HepG2 (cell line): Measurements from ENCODE around the gene RBM28. TPM values are rescaled to one million over a fixed set of nuclear protein-coding genes. Genes with fewer than 3 reads are reported as not detected.
"Not testable (repeated sequence)": the region's sequence is repeated elsewhere in the genome, so short reads cannot be mapped to it uniquely, and the experiment has no call there.

Source experiments
- ATAC-seq: fragments of 200-7000 bp; cut with Tn5 transposase; 3 replicates; pipeline ENCODE4 v1.9.1; 2020; ENCODE audit warnings: mild to moderate bottlenecking, moderate library complexity
- BruUV-seq: library from RNA; stranded (reverse); fragments of 400-500 nt; replicated peaks from 2 replicates; lab custom pipeline; 2021; lab: Mats Ljungman, UMichigan
- CTCF ChIA-PET: fragments of 300-600 bp; formaldehyde crosslinking; extraction: SDS; loops from one replicate; lab custom pipeline; 2021; ENCODE audit warnings: low total read pairs, inconsistent platforms, low intra/inter-chr PET ratio; lab: Yijun Ruan, JAX
- POLR2A ChIA-PET: fragments of 350-600 bp; sonication (Branson Sonifier 250); formaldehyde crosslinking; loops from one replicate; lab custom pipeline; 2020; ENCODE audit warnings: antibody characterized with exemption, inconsistent platforms; lab: Yijun Ruan, JAX
- DNase-seq: peaks from one replicate; pipeline ENCODE4 v3.0.0-alpha.2; 2015; ENCODE audit warnings: low spot score
- FAIRE-seq: peaks from 3 replicates; lab custom pipeline; 2011; peaks lifted over from hg19 to GRCh38; lab: Jason Lieb, UNC
- H2AFZ ChIP-seq: one replicate; pipeline ENCODE4 v1.6.1; 2011; ENCODE audit warnings: low read length, inconsistent platforms
- H3K27ac ChIP-seq: fragments of 300-600 bp; 3 replicates; pipeline ENCODE4 v1.8.0; 2011; ENCODE audit warnings: mixed run types, mild to moderate bottlenecking, mixed read lengths, low read length, inconsistent platforms; ENCODE audit not compliant: insufficient read depth; ENCODE audit errors: extremely low read length
- H3K27me3 ChIP-seq, 2 experiments: fragments of 200-600 bp in 1 of 2; 2 replicates in 1 of 2; 3 replicates in 1 of 2; pipeline versions ENCODE4 v1.6.0 to v1.8.0; 2011; ENCODE audit warnings: low read length in 2 of 2, mild to moderate bottlenecking in 2 of 2, moderate library complexity in 2 of 2, inconsistent platforms in 1 of 2; ENCODE audit not compliant: insufficient read depth in 2 of 2, control insufficient read depth in 1 of 2
- H3K36me3 ChIP-seq, 2 experiments: fragments of 200-600 bp in 1 of 2; replicated peaks in 1 of 2; 2 replicates in 1 of 2; 3 replicates in 1 of 2; pipeline versions ENCODE4 v1.5.1 to v1.8.0; 2011; ENCODE audit warnings: low read length in 2 of 2, inconsistent platforms in 1 of 2; ENCODE audit not compliant: insufficient read depth in 2 of 2, control insufficient read depth in 1 of 2
- H3K4me1 ChIP-seq: 2 replicates; pipeline ENCODE4 v1.5.1; 2012; ENCODE audit warnings: low read length, inconsistent platforms; ENCODE audit not compliant: insufficient read depth
- H3K4me2 ChIP-seq: 2 replicates; pipeline ENCODE4 v1.6.0; 2011; ENCODE audit warnings: low read depth, low read length, inconsistent platforms
- H3K4me3 ChIP-seq, 3 experiments: fragments of 200-600 bp in 1 of 3; sonication (generic), shearing (Covaris generic) in 1 of 3; replicated peaks in 1 of 3; 2 replicates each; pipeline ENCODE4 v1.5.1; 2011 to 2016; ENCODE audit warnings: low read length in 3 of 3, inconsistent platforms in 2 of 3, low read depth in 2 of 3, mild to moderate bottlenecking in 2 of 3, control low read depth in 1 of 3, mixed read lengths in 1 of 3; ENCODE audit not compliant: insufficient read depth in 1 of 3
- H3K79me2 ChIP-seq: one replicate; pipeline ENCODE4 v1.6.1; 2011; ENCODE audit warnings: low read length, inconsistent platforms; ENCODE audit not compliant: insufficient read depth
- H3K9ac ChIP-seq: 2 replicates; pipeline ENCODE4 v1.6.0; 2011; ENCODE audit warnings: mild to moderate bottlenecking, low read depth, low read length, inconsistent platforms; ENCODE audit not compliant: insufficient read depth
- H3K9me3 ChIP-seq: 2 replicates; pipeline ENCODE4 v1.5.1; 2012; ENCODE audit warnings: mild to moderate bottlenecking, low read length
- H4K20me1 ChIP-seq: 2 replicates; pipeline ENCODE4 v1.6.0; 2011; ENCODE audit warnings: inconsistent platforms, mild to moderate bottlenecking, low read length, moderate library complexity; ENCODE audit not compliant: insufficient read depth
- HOXA5 ChIP-seq: sonication (generic); formaldehyde crosslinking; IDR thresholded peaks from 2 replicates; pipeline ENCODE4 v1.4.0; 2020; ENCODE audit warnings: missing genetic modification reagents
- WGBS: methylation state at CpG from one replicate; pipeline ENCODE4 v1.1.6; 2017; ENCODE audit warnings: low lambda C conversion rate; 5-methylcytosine and 5-hydroxymethylcytosine counted together
- in situ Hi-C: cut with HindIII; loops from 2 replicates; pipeline ENCODE4 v1.10.0; 2017; ENCODE audit warnings: low pct_unique_long_range_greater_than_20kb; ENCODE audit not compliant: extremely low pct_ligation_motif_present
- intact Hi-C: fragments of 100-400 bp; cut with micrococcal nuclease; formaldehyde crosslinking; loops from one replicate; pipeline ENCODE4 v1.10.0; 2022; ENCODE audit not compliant: unreplicated experiment
- polyA plus RNA-seq, 8 experiments: library from polyadenylated mRNA; depleted of rRNA in 3 of 8; stranded (reverse) in 7 of 8; unstranded in 1 of 8; fragments of >200 nt; fragmentation: Illumina TruSeq in 4 of 8; extraction: Trizol in 4 of 8; gene quantifications; 2 replicates each; pipeline versions ENCODE4 v1.2.1 to v1.2.3, GENCODE V29; 2011 to 2016; ENCODE audit warnings: low read depth in 4 of 8, missing spikeins in 1 of 8, mixed read lengths in 1 of 8; ENCODE audit not compliant: insufficient read depth in 1 of 8
- total RNA-seq, 5 experiments: library from RNA; depleted of rRNA; stranded (reverse); fragments of >200 nt; fragmentation: Illumina TruSeq; extraction: Trizol; gene quantifications; 2 replicates each; pipeline ENCODE4 v1.2.3, GENCODE V29; 2016; ENCODE audit warnings: low read depth in 1 of 5

RBM28 gene
- total and polyA plus RNA-seq, 2 of the 13 experiments (the other 11 are each of a cell fraction or from before 2014, with no cell fraction given): 20.5 to 49.0 TPM

DNA sequence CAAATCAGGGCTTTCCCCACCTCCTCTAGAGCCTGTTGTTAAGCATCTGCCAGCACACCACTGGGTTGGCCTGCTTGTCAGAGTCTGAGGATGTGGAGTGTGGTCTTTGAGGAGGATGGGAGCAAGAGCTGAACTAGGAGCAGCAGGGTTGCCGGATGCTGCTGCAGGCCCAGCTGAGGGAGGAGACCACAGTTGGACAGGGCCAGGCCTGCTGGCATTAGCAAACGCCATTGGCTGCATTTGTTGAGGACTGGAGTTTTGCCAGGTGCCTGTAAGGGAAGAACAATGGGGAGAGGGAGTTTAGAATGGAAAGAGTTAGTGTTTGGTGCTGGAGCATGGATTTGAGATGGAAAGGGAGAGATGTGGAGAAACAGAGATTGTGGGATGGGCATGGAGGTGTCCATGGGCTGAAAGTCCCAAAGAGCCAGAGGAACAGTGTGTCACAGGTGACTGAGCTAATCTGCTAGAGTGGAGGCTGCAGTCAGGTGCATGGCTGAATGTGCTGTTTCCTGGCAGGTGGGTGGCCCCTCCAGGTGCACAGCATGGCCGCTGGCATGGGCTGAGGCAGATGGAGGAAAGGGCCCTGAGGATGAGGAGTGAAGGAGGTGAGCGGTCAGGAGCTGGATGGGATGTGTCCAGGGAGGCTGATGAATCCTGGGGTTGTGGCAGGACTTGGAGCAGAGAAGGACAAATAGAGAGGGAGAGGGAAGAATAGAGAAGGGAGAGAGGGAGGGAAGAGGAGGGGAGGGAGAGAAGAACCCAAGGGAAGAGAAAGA is 61.9 kb downstream of the RBM28 start:
- POLR2A ChIA-PET: no interaction called here

DNA sequence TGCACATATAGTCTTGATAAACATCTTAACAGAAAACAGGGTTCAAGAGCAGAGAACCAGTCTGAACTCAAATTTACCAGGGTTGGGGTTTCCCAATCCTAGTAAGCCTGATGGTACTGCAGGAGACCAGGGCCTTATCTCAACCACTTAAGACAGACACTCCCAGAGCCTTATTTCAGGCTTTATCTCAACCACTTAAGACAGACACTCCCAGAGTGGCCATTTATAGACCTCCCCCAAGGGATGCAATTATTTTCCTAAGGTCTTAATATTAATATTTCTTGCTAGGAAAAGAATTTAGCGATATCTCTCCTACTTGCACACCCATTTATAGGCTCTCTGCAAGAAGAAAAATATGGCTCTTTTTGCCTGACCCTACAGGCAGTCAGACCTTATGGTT is 63.3 kb downstream of the RBM28 start:
- H3K4me2 ChIP-seq, H3K4me1 ChIP-seq, ATAC-seq, H3K27ac ChIP-seq, H3K27me3 ChIP-seq, H3K9me3 ChIP-seq, intact Hi-C loops, DNase-seq, in situ Hi-C loops, BruUV-seq, POLR2A ChIA-PET, H3K36me3 ChIP-seq, H3K4me3 ChIP-seq, H4K20me1 ChIP-seq, H3K79me2 ChIP-seq, FAIRE-seq, H2AFZ ChIP-seq, CTCF ChIA-PET, H3K9ac ChIP-seq: not testable (repeated sequence)
- 0% methylated on average over 1 of the region's 1 CpG for WGBS

More for the DNA sequence above, 61.9 kb downstream of the RBM28 start:
- in situ Hi-C loops: no loop called here
- H3K4me3 ChIP-seq: no peak overlapping the region
- CTCF ChIA-PET: no interaction called here
- no peak overlapping the region for H3K9ac ChIP-seq
- no peak overlapping the region for H2AFZ ChIP-seq
- H3K36me3 ChIP-seq: no peaks in the 10 kb centered on the region
- no peaks in the 10 kb centered on the region for H4K20me1 ChIP-seq
- intact Hi-C loops: no loop called here
- H3K79me2 ChIP-seq: no peaks in the 10 kb centered on the region
- H3K27ac ChIP-seq: no peak overlapping the region
- DNase-seq (no peak), ATAC-seq (no peak)
- WGBS: 35% methylated on average over 4 of the region's 4 CpGs
- H3K4me1 ChIP-seq: no peaks in the 10 kb centered on the region
- TF ChIP-seq HOXA5 (CRISPR knock-in tag): no peak
- TF ChIP-seq, all 625 proteins: peak for 0
- no TSS peak for BruUV-seq
- Histone ChIP-seq H3K4me2 (no peak overlapping the region), H3K9me3 (peaks cover 8% of the 10 kb centered on the region; the same call in 1 of the 2 replicates), H3K27me3 (no peaks in the 10 kb centered on the region)
- no peak for FAIRE-seq
